Chondrocyte (in vitro differentiated cells): Measurements from ENCODE around the gene FCER2. TPM values are rescaled to one million over a fixed set of nuclear protein-coding genes. Genes with fewer than 3 reads are reported as not detected.

Experiments used
- DNase-seq: peaks from one replicate; pipeline ENCODE4 v3.0.0; 2021; ENCODE audit warnings: mixed read lengths, low spot score
- H3K27ac Mint-ChIP-seq: one replicate; pipeline ENCODE4 v1.8.0; 2021; ENCODE audit warnings: mild to moderate bottlenecking, moderate library complexity, mixed read lengths; ENCODE audit not compliant: unreplicated experiment
- H3K27me3 Mint-ChIP-seq: 2 replicates; pipeline ENCODE4 v1.8.0; 2021; ENCODE audit warnings: low read depth, mixed read lengths
- H3K36me3 Mint-ChIP-seq: 2 replicates; pipeline ENCODE4 v1.8.0; 2021; ENCODE audit warnings: low read depth, mixed read lengths
- H3K4me1 Mint-ChIP-seq: 2 replicates; pipeline ENCODE4 v1.8.0; 2021; ENCODE audit warnings: low read depth, mild to moderate bottlenecking, mixed read lengths
- H3K4me3 Mint-ChIP-seq: one replicate; pipeline ENCODE4 v1.8.0; 2021; ENCODE audit warnings: mild to moderate bottlenecking, moderate library complexity, mixed read lengths; ENCODE audit not compliant: unreplicated experiment
- H3K9me3 Mint-ChIP-seq: 2 replicates; pipeline ENCODE4 v1.8.0; 2021; ENCODE audit warnings: low read depth, mixed read lengths
- CTCF ChIP-seq: fragments of 200-600 bp; sonication (generic); IDR thresholded peaks from 2 replicates; pipeline ENCODE4 v1.5.0; 2021; ENCODE audit warnings: antibody characterized with exemption, mild to moderate bottlenecking, moderate library complexity
- total RNA-seq: library from RNA; stranded (reverse); gene quantifications from 3 replicates; pipeline ENCODE4 v1.2.1, GENCODE V29; 2021

The FCER2 gene
- total RNA-seq, 1 donor from 2014 or later, result not detected

- no peaks in the 10 kb centered on the region for H3K4me1 Mint-ChIP-seq
- no peak for TF ChIP-seq CTCF
- H3K36me3 Mint-ChIP-seq, result no peaks in the 10 kb centered on the region
- H3K4me3 Mint-ChIP-seq, result no peak within 1 kb of the TSS
- H3K27ac Mint-ChIP-seq, result no peak within 1 kb of the TSS
- H3K9me3 Mint-ChIP-seq, result no peaks in the 10 kb centered on the region
- H3K27me3 Mint-ChIP-seq, result peaks cover 59% of the 10 kb centered on the region
- no peak for DNase-seq
Measured at GRCh38 chr19:7732045-7732444, 30.1 kb upstream of the FCER2 start, which contains the start of gene CLEC4G. TSS of gene CLEC4G (minus strand) at chr19:7732110. CDS start at chr19:7732102, 8 bp downstream.

- Mint-ChIP-seq H3K9me3 (no peaks in the 10 kb centered on the region), H3K27me3 (peaks cover 56% of the 10 kb centered on the region), H3K36me3 (no peaks in the 10 kb centered on the region), H3K27ac (no peak overlapping the region), H3K4me1 (no peaks in the 10 kb centered on the region), H3K4me3 (no peak overlapping the region)
- no peak for TF ChIP-seq CTCF
- no peak for DNase-seq
Measured at GRCh38 chr19:7731615-7732014, 29.7 kb upstream of the FCER2 start.

GRCh38 chr19:7731218-7731595 lies 29.3 kb upstream of the FCER2 start:
- no peak for TF ChIP-seq CTCF
- Mint-ChIP-seq H3K27me3 (peaks cover 53% of the 10 kb centered on the region), H3K4me3 (no peak overlapping the region), H3K4me1 (no peaks in the 10 kb centered on the region), H3K9me3 (no peaks in the 10 kb centered on the region), H3K36me3 (no peaks in the 10 kb centered on the region), H3K27ac (no peak overlapping the region)
- no peak for DNase-seq

- Mint-ChIP-seq H3K27me3 (peaks cover 51% of the 10 kb centered on the region), H3K27ac (no peak overlapping the region), H3K9me3 (no peaks in the 10 kb centered on the region), H3K4me1 (no peaks in the 10 kb centered on the region), H3K36me3 (no peaks in the 10 kb centered on the region), H3K4me3 (no peak overlapping the region)
- TF ChIP-seq CTCF, result no peak
- DNase-seq, result no peak
Measured at GRCh38 chr19:7730286-7731217, 28.6 kb upstream of the FCER2 start.

- no peak for DNase-seq
- Mint-ChIP-seq H3K36me3 (no peaks in the 10 kb centered on the region), H3K9me3 (no peaks in the 10 kb centered on the region), H3K27me3 (peaks cover 48% of the 10 kb centered on the region), H3K4me3 (no peak overlapping the region), H3K27ac (no peak overlapping the region), H3K4me1 (no peaks in the 10 kb centered on the region)
- TF ChIP-seq CTCF, result no peak
Measured at GRCh38 chr19:7729831-7730285, 27.9 kb upstream of the FCER2 start.
